Spleen (tissue), 11 donors: Measurements from ENCODE around the gene OR6C2. TPM values are rescaled to one million over a fixed set of nuclear protein-coding genes. Genes with fewer than 3 reads are reported as not detected.
"Not testable (repeated sequence)": the region's sequence is repeated elsewhere in the genome, so short reads cannot be mapped to it uniquely, and the experiment has no call there.

Source experiments
- DNase-seq: peaks from one replicate; pipeline ENCODE4 v3.0.0-alpha.2; 2020
- H3K27ac ChIP-seq, 8 donors: fragments of 200-600 bp; sonication (generic) in 7 of 8; 1 replicate in 4 of 8; 2 replicates in 4 of 8; pipeline versions ENCODE4 v1.5.0 to v1.8.0; 2016 to 2021; ENCODE audit warnings: inconsistent platforms in 4 of 8, mild to moderate bottlenecking in 4 of 8, moderate library complexity in 1 of 8
- H3K27me3 ChIP-seq, 7 donors: fragments of 200-600 bp; sonication (generic) in 6 of 7; replicated peaks in 1 of 7; 1 replicate in 4 of 7; 2 replicates in 3 of 7; pipeline versions ENCODE4 v1.5.0 to v1.8.0; 2016 to 2021; ENCODE audit warnings: inconsistent platforms in 3 of 7, mild to moderate bottlenecking in 1 of 7
- H3K36me3 ChIP-seq, 6 donors: fragments of 200-600 bp; sonication (generic) in 5 of 6; 1 replicate in 4 of 6; 2 replicates in 2 of 6; pipeline versions ENCODE4 v1.5.0 to v1.8.0; 2016 to 2021; ENCODE audit warnings: inconsistent platforms in 2 of 6
- H3K4me1 ChIP-seq, 6 donors: fragments of 200-600 bp; sonication (generic) in 5 of 6; 1 replicate in 3 of 6; 2 replicates in 3 of 6; pipeline versions ENCODE4 v1.5.0 to v1.8.0; 2016 to 2021; ENCODE audit warnings: inconsistent platforms in 3 of 6
- H3K4me3 ChIP-seq, 8 donors: fragments of 200-600 bp; sonication (generic) in 7 of 8; 1 replicate in 4 of 8; 2 replicates in 4 of 8; pipeline versions ENCODE4 v1.5.0 to v1.8.0; 2016 to 2021; ENCODE audit warnings: inconsistent platforms in 4 of 8, mild to moderate bottlenecking in 4 of 8, moderate library complexity in 2 of 8
- H3K9me3 ChIP-seq, 8 donors: fragments of 200-600 bp; sonication (generic) in 7 of 8; 1 replicate in 4 of 8; 2 replicates in 4 of 8; pipeline versions ENCODE4 v1.5.0 to v1.8.0; 2016 to 2021; ENCODE audit warnings: inconsistent platforms in 4 of 8
- POLR2A ChIP-seq, 3 donors: fragments of 450-650 bp; IDR thresholded peaks; one replicate each; pipeline ENCODE4 v1.5.1; 2017; ENCODE audit warnings: antibody characterized with exemption in 3 of 3, mild to moderate bottlenecking in 1 of 3
- POLR2AphosphoS5 ChIP-seq, 3 donors: sonication (generic); formaldehyde crosslinking; IDR thresholded peaks; one replicate each; pipeline ENCODE4 v1.5.1; 2017; ENCODE audit warnings: antibody characterized with exemption in 3 of 3
- whole genome bisulfite sequencing, 5 donors: extraction: QIAGEN DNeasy Blood & Tissue Kit in 3 of 5; methylation state at CpG; one replicate each; pipeline versions ENCODE4 v1.1.5 to v1.1.7; 2013 to 2018; 5-methylcytosine and 5-hydroxymethylcytosine counted together
- intact Hi-C: fragments of 100-400 bp; cut with DNase I; formaldehyde crosslinking; loops from one replicate; pipeline ENCODE4 v1.15.0; 2023; ENCODE audit warnings: low total_unique reads
- polyA plus RNA-seq, 3 donors: library from polyadenylated mRNA; stranded (reverse); fragments of 200-250 nt; gene quantifications; one replicate each; pipeline ENCODE4 v1.2.1, GENCODE V29; 2013
- total RNA-seq, 7 donors: library from RNA; depleted of rRNA in 3 of 7; stranded (reverse); fragments of >200 nt in 3 of 7; fragmentation: NEBNext Ultra II Directional in 4 of 7; extraction: Animal tissue kit (Norgen Biotek cat#: 25700) in 4 of 7; gene quantifications; one replicate each; pipeline versions ENCODE4 v1.1.0 to v1.2.1, GENCODE V29; 2016 to 2021
- TF ChIP-seq, protein P1 (sequence below), 11 experiments: fragments of 200-600 bp in 7 of 11; fragments of 450-650 bp in 4 of 11; sonication (generic) in 4 of 11; IDR thresholded peaks in 8 of 11; conservative IDR thresholded peaks in 3 of 11; 1 replicate in 7 of 11; 2 replicates in 4 of 11; pipeline versions ENCODE4 v1.4.0 to v1.8.0; 2016 to 2021; ENCODE audit warnings: antibody characterized with exemption in 11 of 11, inconsistent platforms in 4 of 11, mild to moderate bottlenecking in 1 of 11
- donor health status: healthy with polysubstance abuse.
- donor health status: DM: no; HTN: no; CAD: no; lungs with moderate emphysema.
- donor health status: DM: no; HTN: no; CAD: no.
- donor health status: Bipolar disorder and iron deficiency.
- donor health status: healthy.
- donor health status: DM: no; HTN: no; CAD: no.
- donor health status: DM: yes; HTN: yes; CAD: no.

The OR6C2 gene
- total and polyA plus RNA-seq, 10 donors: not detected

DNA sequence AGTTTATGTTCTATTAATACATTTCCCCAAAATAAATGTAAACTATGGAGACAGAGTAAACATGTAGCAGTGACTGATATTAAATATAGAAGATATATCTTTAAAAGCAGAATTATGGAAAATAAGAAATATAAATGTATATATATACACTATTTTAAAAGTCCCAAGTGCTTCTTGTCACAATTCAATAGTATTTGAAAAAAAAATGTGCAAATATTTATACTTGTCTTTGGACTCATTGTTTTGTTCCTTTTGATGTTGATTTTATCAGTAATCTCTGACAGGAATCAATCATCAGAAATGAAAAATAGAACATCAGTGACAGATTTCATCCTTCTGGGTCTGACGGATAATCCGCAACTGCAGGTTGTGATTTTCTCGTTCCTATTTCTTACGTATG is 17.9 kb upstream of the OR6C2 start, which contains the start of gene OR6C76:
TSS of gene OR6C76 (plus strand) at position 301 of the 400 bp plus-strand sequence. CDS start at position 301, 0 bp downstream.
- Histone ChIP-seq H3K27ac (no peak within 1 kb of the TSS), H3K9me3 (no peaks in the 10 kb centered on the region), H3K4me3 (no peak within 1 kb of the TSS), H3K36me3 (no peaks in the 10 kb centered on the region), H3K27me3 (peaks cover 0 to 4% (median 0%) of the 10 kb centered on the region in 7 donors), H3K4me1 (no peaks in the 10 kb centered on the region)
- TF ChIP-seq POLR2A (IDR thresholded peaks at IDR 0.05) (no peak), POLR2AphosphoS5 (IDR thresholded peaks at IDR 0.05) (no peak)
- TF ChIP-seq, protein P1, sequence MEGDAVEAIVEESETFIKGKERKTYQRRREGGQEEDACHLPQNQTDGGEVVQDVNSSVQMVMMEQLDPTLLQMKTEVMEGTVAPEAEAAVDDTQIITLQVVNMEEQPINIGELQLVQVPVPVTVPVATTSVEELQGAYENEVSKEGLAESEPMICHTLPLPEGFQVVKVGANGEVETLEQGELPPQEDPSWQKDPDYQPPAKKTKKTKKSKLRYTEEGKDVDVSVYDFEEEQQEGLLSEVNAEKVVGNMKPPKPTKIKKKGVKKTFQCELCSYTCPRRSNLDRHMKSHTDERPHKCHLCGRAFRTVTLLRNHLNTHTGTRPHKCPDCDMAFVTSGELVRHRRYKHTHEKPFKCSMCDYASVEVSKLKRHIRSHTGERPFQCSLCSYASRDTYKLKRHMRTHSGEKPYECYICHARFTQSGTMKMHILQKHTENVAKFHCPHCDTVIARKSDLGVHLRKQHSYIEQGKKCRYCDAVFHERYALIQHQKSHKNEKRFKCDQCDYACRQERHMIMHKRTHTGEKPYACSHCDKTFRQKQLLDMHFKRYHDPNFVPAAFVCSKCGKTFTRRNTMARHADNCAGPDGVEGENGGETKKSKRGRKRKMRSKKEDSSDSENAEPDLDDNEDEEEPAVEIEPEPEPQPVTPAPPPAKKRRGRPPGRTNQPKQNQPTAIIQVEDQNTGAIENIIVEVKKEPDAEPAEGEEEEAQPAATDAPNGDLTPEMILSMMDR (IDR thresholded peaks at IDR 0.05 in 8 of 11, conservative IDR thresholded peaks at IDR 0.05 in 3 of 11): no peak
- intact Hi-C loops: no loop called here
- WGBS, 5 donors: 90 to 97% (median 93%) methylated on average over 4 of the region's 4 CpGs
- no peak for DNase-seq

DNA sequence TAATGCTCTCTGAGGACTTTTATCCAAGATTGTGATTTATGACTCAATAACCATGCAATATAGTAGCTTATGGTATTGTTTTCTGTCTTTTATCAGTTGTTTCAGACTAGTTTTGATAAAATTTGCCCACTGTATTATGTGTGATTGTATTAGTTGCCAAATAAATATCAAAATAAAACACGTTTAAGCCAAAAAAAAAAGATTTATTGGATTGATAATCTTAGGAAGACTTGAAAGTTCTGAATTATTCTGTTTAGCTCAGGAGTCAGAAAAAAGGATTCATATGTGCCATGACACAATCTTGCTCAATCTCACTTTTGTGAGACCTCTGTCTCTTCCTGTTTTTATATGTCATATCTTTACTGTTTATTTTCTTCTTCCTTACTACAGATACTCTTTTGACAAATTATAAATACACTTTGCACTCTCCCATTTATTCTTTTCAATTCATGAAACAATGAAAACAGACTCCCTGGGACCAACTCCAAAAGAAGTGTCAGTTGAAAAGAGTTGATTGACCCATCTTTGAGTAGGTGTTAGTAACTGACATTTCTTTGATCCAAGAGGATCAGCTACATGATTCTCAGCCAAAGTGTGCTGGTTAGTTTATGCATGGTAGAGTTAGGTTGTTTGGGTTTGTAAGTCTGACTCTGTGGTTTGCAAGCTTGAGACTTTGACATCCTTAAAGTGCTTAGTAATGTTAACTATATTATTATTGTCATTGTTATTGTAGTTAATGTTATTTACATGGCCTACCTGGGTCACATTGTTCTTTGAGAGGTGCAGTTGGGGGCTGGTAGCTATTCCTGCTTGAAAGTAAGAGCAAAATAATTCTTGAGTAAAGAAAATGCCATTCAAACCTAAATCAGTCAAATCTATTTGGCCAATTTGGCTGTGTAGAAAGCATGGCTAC is 15.3 kb upstream of the OR6C2 start:
- Histone ChIP-seq H3K27me3 (no peaks in the 10 kb centered on the region), H3K9me3 (no peaks in the 10 kb centered on the region), H3K4me3 (no peak overlapping the region), H3K27ac (no peak overlapping the region), H3K4me1 (no peaks in the 10 kb centered on the region), H3K36me3 (no peaks in the 10 kb centered on the region)
- no peak for TF ChIP-seq POLR2AphosphoS5 (IDR thresholded peaks at IDR 0.05)
- no peak for TF ChIP-seq POLR2A (IDR thresholded peaks at IDR 0.05)
- TF ChIP-seq, protein P1 (IDR thresholded peaks at IDR 0.05 in 8 of 11, conservative IDR thresholded peaks at IDR 0.05 in 3 of 11): no peak
- WGBS, 5 donors: 37 to 51% (median 49%) methylated on average over 1 of the region's 1 CpG
- no peak for DNase-seq
- intact Hi-C loops: no loop called here

DNA sequence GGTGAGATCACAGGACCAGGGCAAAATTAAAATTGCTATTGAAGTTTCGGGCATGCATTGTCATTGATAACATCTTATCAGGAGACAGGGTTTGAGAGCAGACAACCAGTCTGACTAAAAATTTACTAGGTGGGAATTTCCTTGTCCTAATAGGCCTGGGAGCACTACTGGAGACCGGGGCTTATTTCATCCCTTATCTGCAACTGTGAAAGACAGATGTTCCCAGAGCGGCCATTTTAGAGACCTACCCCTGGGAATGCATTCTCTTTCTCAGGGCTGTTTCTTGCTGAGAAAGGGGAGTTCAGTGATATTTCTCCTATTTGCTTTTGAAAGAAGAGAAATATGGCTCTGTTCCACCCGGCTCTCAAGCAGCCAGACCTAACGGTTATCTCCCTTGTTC is 2.6 kb upstream of the OR6C2 start:
- H3K4me3 ChIP-seq, H3K27me3 ChIP-seq, DNase-seq, H3K4me1 ChIP-seq, H3K36me3 ChIP-seq, intact Hi-C loops, H3K27ac ChIP-seq: not testable (repeated sequence)
- 81 to 94% (median 85%) methylated on average over 5 of the region's 5 CpGs for WGBS, 5 donors
- peaks cover 0 to 30% (median 16%) of the 10 kb centered on the region in 8 donors for H3K9me3 ChIP-seq

DNA sequence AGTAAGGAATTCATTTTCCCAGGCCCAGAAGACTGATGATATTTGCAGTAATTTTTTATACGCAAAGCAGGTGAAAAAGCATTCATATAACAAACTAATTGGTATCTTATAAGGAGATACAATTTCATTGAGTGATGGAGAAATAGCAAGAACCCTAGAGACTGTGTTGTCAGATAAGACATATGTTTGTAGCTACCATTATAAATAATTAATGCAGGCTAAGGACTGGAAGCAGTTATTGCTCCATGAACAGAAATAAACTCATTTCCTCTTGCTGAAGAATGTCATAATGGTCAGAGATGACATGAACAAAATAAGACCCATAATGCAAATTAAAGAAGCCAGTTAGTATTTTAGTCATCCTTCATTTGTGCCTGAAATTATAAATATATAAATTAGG is 1.5 kb downstream of the OR6C2 start:
- 90 to 100% (median 96%) methylated on average over 1 of the region's 1 CpG for WGBS, 5 donors
- peaks cover 0 to 20% (median 15%) of the 10 kb centered on the region in 8 donors for H3K9me3 ChIP-seq
- TF ChIP-seq, protein P1 (IDR thresholded peaks at IDR 0.05 in 8 of 11, conservative IDR thresholded peaks at IDR 0.05 in 3 of 11): no peak
- TF ChIP-seq POLR2A (IDR thresholded peaks at IDR 0.05): no peak
- no peak for TF ChIP-seq POLR2AphosphoS5 (IDR thresholded peaks at IDR 0.05)

More for the DNA sequence above, 1.5 kb downstream of the OR6C2 start:
- H3K4me3 ChIP-seq: no peak overlapping the region
- H3K27ac ChIP-seq: no peak overlapping the region
- intact Hi-C loops: no loop called here
- no peak for DNase-seq
- H3K4me1 ChIP-seq: no peaks in the 10 kb centered on the region
- no peaks in the 10 kb centered on the region for H3K27me3 ChIP-seq
- H3K36me3 ChIP-seq: no peaks in the 10 kb centered on the region
